AG04450 (cell line): ENCODE data around the gene SUMO2. TPM values are rescaled to one million over a fixed set of nuclear protein-coding genes. Genes with fewer than 3 reads are reported as not detected.
"Not testable (repeated sequence)": the region's sequence is repeated elsewhere in the genome, so short reads cannot be mapped to it uniquely, and the experiment has no call there.

Source experiments
- CTCF ChIA-PET: fragments of 300-600, 350-600 bp; formaldehyde crosslinking; extraction: SDS; loops from one replicate; lab custom pipeline; 2022; ENCODE audit warnings: antibody characterized with exemption, inconsistent platforms; lab: Charles Lee
- POLR2A ChIA-PET: fragments of 350-600 bp; formaldehyde crosslinking; extraction: SDS; loops from one replicate; lab custom pipeline; 2021; ENCODE audit warnings: antibody characterized with exemption, inconsistent platforms; lab: Yijun Ruan, JAX
- DNase-seq: peaks from one replicate; pipeline ENCODE4 v3.0.0-alpha.2; 2011; ENCODE audit warnings: low read depth, low spot score
- H3K27ac ChIP-seq: one replicate; pipeline ENCODE4 v1.5.1; 2012; ENCODE audit warnings: low read depth, low read length, control low read depth
- H3K27me3 ChIP-seq: one replicate; pipeline ENCODE4 v1.6.0; 2012; ENCODE audit warnings: low read length; ENCODE audit not compliant: control insufficient read depth, insufficient read depth
- H3K4me3 ChIP-seq: 2 replicates; pipeline ENCODE4 v1.5.1; 2011; ENCODE audit warnings: mild to moderate bottlenecking, low read depth, low read length, control low read depth
- H3K9me3 ChIP-seq: 2 replicates; pipeline ENCODE4 v1.5.1; 2012; ENCODE audit warnings: low read length; ENCODE audit not compliant: control insufficient read depth, insufficient read depth
- polyA plus RNA-seq: library from polyadenylated mRNA; depleted of rRNA; stranded (reverse); fragments of >200 nt; gene quantifications from 2 replicates; pipeline ENCODE4 v1.2.3, GENCODE V29; 2011
- TF ChIP-seq, protein P1 (sequence below): IDR thresholded peaks from 2 replicates; pipeline ENCODE4 v1.5.1; 2011; ENCODE audit warnings: low read depth, low read length, control low read depth, inconsistent platforms

SUMO2 gene
- polyA plus RNA-seq, 1 experiment, result 439 TPM

DNA sequence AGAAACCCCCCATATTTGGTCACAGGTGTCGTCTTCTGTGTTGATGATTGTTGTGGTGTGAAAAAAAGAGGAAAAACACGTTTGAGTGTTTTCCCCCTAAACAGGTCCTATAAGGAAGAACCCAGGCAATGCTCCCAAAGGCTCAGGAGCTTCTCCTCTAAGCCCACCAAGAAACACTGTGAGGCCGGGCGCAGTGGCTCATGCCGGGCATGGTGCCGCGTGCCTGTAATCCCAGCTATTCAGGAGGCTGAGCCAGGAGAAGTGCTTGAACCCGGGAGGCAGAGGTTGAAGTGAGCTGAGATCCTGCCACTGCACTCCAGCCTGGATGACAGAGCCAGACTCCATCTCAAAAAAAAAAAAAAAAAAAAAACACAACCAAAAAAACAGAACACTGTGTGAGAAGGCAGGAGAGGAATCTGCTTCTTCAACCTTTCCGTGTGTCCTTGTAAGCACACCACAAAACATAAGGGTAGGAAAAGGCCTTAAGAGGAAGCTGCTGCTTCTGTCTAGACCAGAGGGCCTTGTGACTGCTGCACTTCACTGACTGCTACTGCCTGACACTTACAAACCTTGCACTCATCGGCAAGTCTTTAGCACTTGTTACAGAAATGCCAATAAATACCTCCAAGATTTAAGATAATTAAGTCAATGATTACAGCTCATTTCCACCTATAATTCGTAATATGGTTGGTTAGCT, 37.8 kb downstream of the SUMO2 start:
- POLR2A ChIA-PET, result interaction anchor here (1.8 kb wide), 1 partner anchor 14 kb away, joined by 8 read pairs; the partner anchor contains the start of gene NT5C
- no peak for DNase-seq
- Histone ChIP-seq H3K4me3 (no peak overlapping the region), H3K9me3 (no peaks in the 10 kb centered on the region), H3K27me3 (no peaks in the 10 kb centered on the region), H3K27ac (no peak overlapping the region)
- TF ChIP-seq, protein P1, sequence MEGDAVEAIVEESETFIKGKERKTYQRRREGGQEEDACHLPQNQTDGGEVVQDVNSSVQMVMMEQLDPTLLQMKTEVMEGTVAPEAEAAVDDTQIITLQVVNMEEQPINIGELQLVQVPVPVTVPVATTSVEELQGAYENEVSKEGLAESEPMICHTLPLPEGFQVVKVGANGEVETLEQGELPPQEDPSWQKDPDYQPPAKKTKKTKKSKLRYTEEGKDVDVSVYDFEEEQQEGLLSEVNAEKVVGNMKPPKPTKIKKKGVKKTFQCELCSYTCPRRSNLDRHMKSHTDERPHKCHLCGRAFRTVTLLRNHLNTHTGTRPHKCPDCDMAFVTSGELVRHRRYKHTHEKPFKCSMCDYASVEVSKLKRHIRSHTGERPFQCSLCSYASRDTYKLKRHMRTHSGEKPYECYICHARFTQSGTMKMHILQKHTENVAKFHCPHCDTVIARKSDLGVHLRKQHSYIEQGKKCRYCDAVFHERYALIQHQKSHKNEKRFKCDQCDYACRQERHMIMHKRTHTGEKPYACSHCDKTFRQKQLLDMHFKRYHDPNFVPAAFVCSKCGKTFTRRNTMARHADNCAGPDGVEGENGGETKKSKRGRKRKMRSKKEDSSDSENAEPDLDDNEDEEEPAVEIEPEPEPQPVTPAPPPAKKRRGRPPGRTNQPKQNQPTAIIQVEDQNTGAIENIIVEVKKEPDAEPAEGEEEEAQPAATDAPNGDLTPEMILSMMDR, result no peak
- CTCF ChIA-PET, result interaction anchor here (0.5 to 1.3 kb wide), 4 partner anchors 14 to 180 kb away, joined by 3 to 9 read pairs (median 4); partner anchors contain the start of gene NT5C

DNA sequence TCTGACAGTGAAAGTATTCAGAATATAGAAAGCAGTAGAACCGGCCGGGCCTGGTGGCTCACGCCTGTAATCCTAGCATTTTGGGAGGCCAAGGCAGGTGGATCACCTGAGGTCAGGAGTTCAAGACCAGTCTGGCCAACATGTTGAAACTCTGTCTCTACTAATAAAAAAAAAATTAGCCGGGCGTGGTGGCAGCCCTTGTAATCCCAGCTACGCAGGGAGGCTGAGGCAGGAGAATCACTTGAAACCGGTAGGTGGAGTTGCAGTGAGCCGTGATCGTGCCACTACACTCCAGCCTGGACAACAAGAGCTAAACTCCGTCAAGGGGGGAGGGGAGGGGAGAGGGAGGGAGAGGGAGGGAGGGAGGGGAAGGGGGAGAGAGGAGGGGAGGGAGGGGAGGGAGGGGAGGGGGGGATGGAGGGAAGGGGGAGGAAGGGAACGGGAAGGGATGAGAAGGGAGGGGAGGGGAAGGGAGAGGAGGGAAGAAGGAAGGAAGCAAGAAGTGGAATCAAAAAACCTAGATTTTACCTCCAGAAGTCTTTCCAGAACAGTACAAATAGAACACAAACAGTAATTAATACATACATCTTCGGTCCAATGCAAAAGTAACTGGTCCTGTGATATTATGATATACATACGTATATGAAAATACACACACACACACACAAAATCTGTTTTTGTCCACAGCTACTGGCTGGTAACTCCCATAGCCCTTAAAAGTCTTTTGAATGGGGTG, 40.4 kb downstream of the SUMO2 start:
- Histone ChIP-seq H3K9me3 (no peaks in the 10 kb centered on the region), H3K27ac (no peak overlapping the region), H3K4me3 (no peak overlapping the region), H3K27me3 (no peaks in the 10 kb centered on the region)
- DNase-seq, result no peak
- POLR2A ChIA-PET, result no interaction called here
- CTCF ChIA-PET, result interaction anchor here (1.3 kb wide), 1 partner anchor 29 kb away, joined by 5 read pairs; no protein-coding TSS in a partner anchor
- TF ChIP-seq, protein P1, result no peak

DNA sequence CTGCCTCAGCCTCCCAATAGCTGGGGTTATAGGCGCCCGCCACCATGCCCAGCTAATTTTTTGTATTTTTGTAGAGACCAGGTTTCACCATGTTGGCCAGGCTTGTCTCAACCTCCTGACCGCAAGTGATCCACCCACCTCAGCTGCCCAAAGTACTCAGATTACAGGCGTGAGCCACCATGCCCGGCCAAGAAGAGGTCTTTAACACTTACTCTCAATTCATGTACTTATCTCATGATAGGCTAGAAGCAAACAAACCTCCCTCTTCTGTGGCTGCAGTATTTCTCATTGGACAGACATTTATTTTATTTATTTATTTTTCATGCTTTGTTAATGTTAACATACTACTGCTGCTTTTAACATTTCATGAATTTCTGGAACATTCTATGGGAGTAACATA, 44.2 kb downstream of the SUMO2 start:
- Histone ChIP-seq H3K4me3 (no peak overlapping the region), H3K9me3 (no peaks in the 10 kb centered on the region), H3K27me3 (no peaks in the 10 kb centered on the region), H3K27ac (no peak overlapping the region)
- POLR2A ChIA-PET, result interaction anchor here (0.6 kb wide), 1 partner anchor 53 kb away, joined by 9 read pairs; no protein-coding TSS in a partner anchor
- CTCF ChIA-PET, result interaction anchor here (1.8 to 3.5 kb wide), 2 partner anchors 8 to 24 kb away, joined by 4 to 17 read pairs; no protein-coding TSS in a partner anchor
- TF ChIP-seq, protein P1, result no peak
- no peak for DNase-seq

DNA sequence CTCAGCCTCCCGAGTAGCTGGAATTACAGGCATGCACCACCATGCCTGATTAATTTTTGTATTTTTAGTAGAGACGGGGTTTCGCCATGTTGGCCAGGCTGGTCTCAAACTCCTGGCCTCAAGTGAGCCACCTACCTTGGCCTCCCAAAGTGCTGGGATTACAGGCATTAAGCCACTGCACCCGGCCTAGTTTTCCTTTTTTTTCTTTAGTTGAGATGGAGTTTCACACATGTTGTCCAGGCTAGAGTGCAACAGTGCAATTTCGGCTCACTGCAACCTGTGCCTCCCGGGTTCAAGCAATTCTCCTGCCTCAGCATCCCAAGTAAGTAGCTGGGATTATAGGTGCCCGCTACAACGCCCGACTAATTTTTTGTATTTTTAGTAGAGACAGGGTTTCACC, 45.0 kb downstream of the SUMO2 start:
- H3K9me3 ChIP-seq, DNase-seq, H3K27ac ChIP-seq, POLR2A ChIA-PET, H3K27me3 ChIP-seq, H3K4me3 ChIP-seq: not testable (repeated sequence)
- CTCF ChIA-PET, result interaction anchor here (0.6 to 3.5 kb wide), 3 partner anchors 16 to 77 kb away, joined by 4 to 17 read pairs (median 4); no protein-coding TSS in a partner anchor

DNA sequence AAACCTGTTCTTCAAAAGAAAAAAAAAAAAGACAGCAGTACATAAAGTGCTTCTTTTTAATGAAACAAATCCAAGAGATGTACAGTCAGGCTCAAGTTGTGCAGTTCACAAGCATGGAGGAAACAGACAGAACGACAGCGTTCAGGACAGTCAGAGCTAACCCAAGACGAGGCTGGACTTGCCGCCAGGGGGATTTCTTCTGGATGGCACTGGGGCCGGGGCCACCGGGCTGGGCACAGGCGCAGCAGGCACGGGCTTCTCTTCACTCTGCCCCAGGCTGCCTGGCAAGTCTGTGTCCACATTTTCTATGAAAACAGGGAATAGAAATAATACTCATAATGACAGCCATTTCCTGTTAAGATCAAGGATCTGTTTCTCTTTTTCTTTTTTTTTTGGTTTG, 46.8 kb downstream of the SUMO2 start:
- ChIA-PET POLR2A (no interaction called here), CTCF (interaction anchor here (0.6 to 3.5 kb wide), 2 partner anchors 22 to 40 kb away, joined by 4 to 17 read pairs; no protein-coding TSS in a partner anchor)
- H3K27me3 ChIP-seq, result no peaks in the 10 kb centered on the region
- no peak overlapping the region for H3K27ac ChIP-seq
- TF ChIP-seq, protein P1, result no peak
- H3K9me3 ChIP-seq, result no peaks in the 10 kb centered on the region; the same call in 1 of the 2 replicates
- DNase-seq, result no peak
- no peak overlapping the region for H3K4me3 ChIP-seq
